Brain microvascular endothelial cell (primary cell): ENCODE measurements around the gene FAM181B.

Experiments used
- DNase-seq: peaks from one replicate; pipeline ENCODE4 v3.0.0-alpha.2; 2020
- H3K27ac ChIP-seq: fragments of 250-450 bp; sonication (Bioruptor Pico); 2 replicates; pipeline ENCODE4 v1.5.1; 2020; ENCODE audit warnings: mild to moderate bottlenecking, moderate library complexity
- H3K27me3 ChIP-seq: fragments of 250-450 bp; sonication (Bioruptor Pico); replicated peaks from 2 replicates; pipeline ENCODE4 v1.5.1; 2020; ENCODE audit warnings: mild to moderate bottlenecking
- H3K36me3 ChIP-seq: fragments of 250-450 bp; sonication (Bioruptor Pico); replicated peaks from 2 replicates; pipeline ENCODE4 v1.5.1; 2020; ENCODE audit warnings: mild to moderate bottlenecking
- H3K4me3 ChIP-seq: 2 replicates; pipeline ENCODE4 v1.5.1; 2011; ENCODE audit warnings: low read depth, mild to moderate bottlenecking, control low read depth, low read length, moderate library complexity
- CTCF ChIP-seq: IDR thresholded peaks from 2 replicates; pipeline ENCODE4 v1.5.1; 2011; ENCODE audit warnings: low read depth, mild to moderate bottlenecking, moderate library complexity, low read length, control low read depth, inconsistent platforms; ENCODE audit errors: missing control alignments
- in situ Hi-C: cut with HindIII; loops from 2 replicates; pipeline ENCODE4 v1.10.0; 2017; ENCODE audit warnings: low sequenced_read_pairs, low pct_ligation_motif_present

The FAM181B gene

GRCh38 chr11:82775218-82775617 lies 41.6 kb upstream of the FAM181B start:
- TF ChIP-seq CTCF = no peak
- in situ Hi-C loops = no loop called here
- no peak for DNase-seq
- no peak overlapping the region for H3K27ac ChIP-seq
- no peaks in the 10 kb centered on the region for H3K27me3 ChIP-seq
- H3K4me3 ChIP-seq = no peak overlapping the region
- no peaks in the 10 kb centered on the region for H3K36me3 ChIP-seq

- no peaks in the 10 kb centered on the region for H3K36me3 ChIP-seq
- no peak overlapping the region for H3K4me3 ChIP-seq
- H3K27ac ChIP-seq = no peak overlapping the region
- no peak for DNase-seq
- in situ Hi-C loops = no loop called here
- H3K27me3 ChIP-seq = no peaks in the 10 kb centered on the region
- TF ChIP-seq CTCF = no peak
These were observed 38.1 kb upstream of the FAM181B start for GRCh38 chr11:82771781-82772180.

GRCh38 chr11:82767123-82767522 lies 33.5 kb upstream of the FAM181B start:
- H3K36me3 ChIP-seq = no peaks in the 10 kb centered on the region
- in situ Hi-C loops = no loop called here
- H3K4me3 ChIP-seq = no peak overlapping the region
- no peak for DNase-seq
- no peak for TF ChIP-seq CTCF
- no peak overlapping the region for H3K27ac ChIP-seq
- no peaks in the 10 kb centered on the region for H3K27me3 ChIP-seq

- H3K27ac ChIP-seq = no peak overlapping the region
- H3K4me3 ChIP-seq = no peak overlapping the region
- DNase-seq = no peak
- in situ Hi-C loops = no loop called here
- TF ChIP-seq CTCF = no peak
- no peaks in the 10 kb centered on the region for H3K27me3 ChIP-seq
- H3K36me3 ChIP-seq = no peaks in the 10 kb centered on the region
These were observed 31.9 kb upstream of the FAM181B start for GRCh38 chr11:82765466-82766034.

GRCh38 chr11:82763167-82763566 lies 29.5 kb upstream of the FAM181B start:
- no peaks in the 10 kb centered on the region for H3K36me3 ChIP-seq
- DNase-seq = no peak
- H3K4me3 ChIP-seq = no peak overlapping the region
- in situ Hi-C loops = no loop called here
- TF ChIP-seq CTCF = no peak
- no peak overlapping the region for H3K27ac ChIP-seq
- H3K27me3 ChIP-seq = no peaks in the 10 kb centered on the region

GRCh38 chr11:82759649-82760048 lies 26.0 kb upstream of the FAM181B start:
- in situ Hi-C loops = no loop called here
- no peaks in the 10 kb centered on the region for H3K36me3 ChIP-seq
- no peak for DNase-seq
- no peaks in the 10 kb centered on the region for H3K27me3 ChIP-seq
- TF ChIP-seq CTCF = no peak
- H3K27ac ChIP-seq = no peak overlapping the region
- H3K4me3 ChIP-seq = no peak overlapping the region
